H1 (cell line): ENCODE data around the gene SCO2. TPM values are rescaled to one million over a fixed set of nuclear protein-coding genes. Genes with fewer than 3 reads are reported as not detected.

Source experiments
- CHD7 ChIP-seq: fragments of 300-600 bp; sonication (generic); IDR thresholded peaks from 2 replicates; pipeline ENCODE4 v1.7.1; 2012; ENCODE audit warnings: low read length, moderate library complexity, mild to moderate bottlenecking, inconsistent platforms; ENCODE audit not compliant: insufficient replicate concordance
- HDAC2 ChIP-seq, 2 experiments: fragments of 300-600 bp in 1 of 2; sonication (generic) in 1 of 2; IDR thresholded peaks; 2 replicates each; pipeline ENCODE4 v1.6.1; 2011 to 2012; ENCODE audit warnings: low read depth in 2 of 2, low read length in 2 of 2, mild to moderate bottlenecking in 2 of 2, moderate library complexity in 2 of 2, borderline replicate concordance in 1 of 2, inconsistent platforms in 1 of 2
- POLR2A ChIP-seq, 2 experiments: IDR thresholded peaks; 1 replicate in 1 of 2; 2 replicates in 1 of 2; pipeline ENCODE4 v1.6.1; 2011; ENCODE audit warnings: low read depth in 2 of 2, low read length in 2 of 2, mild to moderate bottlenecking in 2 of 2; ENCODE audit errors: control extremely low read depth in 1 of 2
- SP1 ChIP-seq: IDR thresholded peaks from 2 replicates; pipeline ENCODE4 v1.6.1; 2011; ENCODE audit warnings: low read depth, low read length
- SP4 ChIP-seq: IDR thresholded peaks from 2 replicates; pipeline ENCODE4 v1.6.1; 2012; ENCODE audit warnings: low read length, inconsistent platforms
- TAF1 ChIP-seq: IDR thresholded peaks from 2 replicates; pipeline ENCODE4 v1.6.1; 2011; ENCODE audit warnings: mild to moderate bottlenecking, low read depth, low read length
- polyA plus RNA-seq, 7 experiments: library from polyadenylated mRNA; depleted of rRNA in 3 of 7; stranded (reverse) in 5 of 7; unstranded in 2 of 7; fragments of >200 nt in 5 of 7; fragments of 200-250 nt in 2 of 7; gene quantifications; 1 replicate in 5 of 7; 2 replicates in 1 of 7; 4 replicates in 1 of 7; pipeline versions ENCODE4 v1.2.1 to v1.2.3, GENCODE V29; 2011 to 2013; ENCODE audit warnings: missing spikeins in 2 of 7, mixed read lengths in 2 of 7
- total RNA-seq: library from RNA; stranded (reverse); fragmentation: NEBNext Ultra II Directional; extraction: Animal tissue kit (Norgen Biotek cat#: 25700); gene quantifications from 2 replicates; pipeline ENCODE4 v1.2.1, GENCODE V29; 2021

SCO2 gene
- total and polyA plus RNA-seq, 2 of the 8 experiments (the other 6 are each of a cell fraction or from before 2014, with no cell fraction given): 2.0 TPM; not detected in 1

- TF ChIP-seq CHD7 (no peak), HDAC2 (IDR thresholded peaks at IDR 0.05; ENCODE audit: borderline replicate concordance in 1 of 2, low read depth in 2 of 2, low read length in 2 of 2) (no peak), TAF1 (no peak), SP1 (no peak), SP4 (no peak), POLR2A (IDR thresholded peaks at IDR 0.05; ENCODE audit: control extremely low read depth in 1 of 2, low read depth in 2 of 2, low read length in 2 of 2) (no peak)
These were observed 44.6 kb upstream of the SCO2 start (continued) for GRCh38 chr22:50569896-50570535.
